HCT116 (cell line): Measurements from ENCODE around the gene AKAP14. TPM values are rescaled to one million over a fixed set of nuclear protein-coding genes. Genes with fewer than 3 reads are reported as not detected.

Experiments
- ATAC-seq: fragments of 200-7000 bp; cut with Tn5 transposase; 2 replicates; pipeline ENCODE4 v1.9.1; 2020; ENCODE audit warnings: mild to moderate bottlenecking, moderate library complexity
- BruUV-seq: library from RNA; stranded (reverse); fragments of 400-500 nt; replicated peaks from 2 replicates; lab custom pipeline; 2021; lab: Mats Ljungman, UMichigan
- CTCF ChIA-PET: fragments of 300-600 bp; sonication (Branson Sonifier 250); formaldehyde crosslinking; loops from one replicate; lab custom pipeline; 2021; ENCODE audit warnings: antibody characterized with exemption; lab: Charles Lee
- POLR2A ChIA-PET: fragments of 300-600, 350-600 bp; sonication (Branson Sonifier 250); formaldehyde crosslinking; loops from one replicate; lab custom pipeline; 2021; ENCODE audit warnings: antibody characterized with exemption; lab: Charles Lee
- RAD21 ChIA-PET, 2 experiments: fragments of 300-600 bp; sonication (Branson Sonifier 250); formaldehyde crosslinking; loops; one replicate each; lab custom pipeline; 2023; ENCODE audit warnings: low total read pairs in 2 of 2; ENCODE audit not compliant: uncharacterized antibody in 2 of 2, unreplicated experiment in 2 of 2, low non-redundant PET in 1 of 2; lab: Charles Lee
- DNase-seq: peaks from one replicate; pipeline ENCODE4 v3.0.0-alpha.2; 2010; ENCODE audit warnings: low read depth, low spot score
- H2AFZ ChIP-seq: fragments of 200-600 bp; shearing (Covaris generic), sonication (generic); 2 replicates; pipeline ENCODE4 v1.6.1; 2017; ENCODE audit warnings: low read depth, mixed run types, mixed read lengths, antibody characterized with exemption, low read length; ENCODE audit not compliant: poor library complexity, severe bottlenecking
- H3K27ac ChIP-seq: 2 replicates; pipeline ENCODE4 v1.5.1; 2012; ENCODE audit warnings: low read depth, low read length
- H3K27me3 ChIP-seq: fragments of 200-600 bp; sonication (generic); 2 replicates; pipeline ENCODE4 v1.6.1; 2016; ENCODE audit warnings: mixed run types, low read length, mixed read lengths; ENCODE audit not compliant: insufficient read depth
- H3K36me3 ChIP-seq, 2 experiments: fragments of 200-500 bp in 1 of 2; fragments of 200-600 bp in 1 of 2; sonication (Bioruptor generic) in 1 of 2; sonication (generic) in 1 of 2; 2 replicates each; pipeline versions ENCODE4 v1.5.1 to v1.6.1; 2014 to 2016; ENCODE audit warnings: low read length in 2 of 2, inconsistent platforms in 1 of 2, mixed read lengths in 1 of 2, mixed run types in 1 of 2; ENCODE audit not compliant: insufficient read depth in 2 of 2, control insufficient read depth in 1 of 2
- H3K4me1 ChIP-seq, 2 experiments: fragments of 200-600 bp in 1 of 2; sonication (generic) in 1 of 2; 2 replicates each; pipeline versions ENCODE4 v1.5.1 to v1.6.1; 2012 to 2017; ENCODE audit warnings: low read length in 2 of 2, inconsistent platforms in 1 of 2, mild to moderate bottlenecking in 1 of 2, mixed read lengths in 1 of 2, mixed run types in 1 of 2, moderate library complexity in 1 of 2; ENCODE audit not compliant: insufficient read depth in 2 of 2, control insufficient read depth in 1 of 2
- H3K4me2 ChIP-seq: fragments of 200-600 bp; sonication (generic); 2 replicates; pipeline ENCODE4 v1.6.1; 2017; ENCODE audit warnings: mixed run types, low read length, mixed read lengths
- H3K4me3 ChIP-seq, 2 experiments: fragments of 200-600 bp in 1 of 2; sonication (generic) in 1 of 2; replicated peaks in 1 of 2; 2 replicates each; pipeline ENCODE4 v1.5.1; 2011 to 2016; ENCODE audit warnings: low read length in 2 of 2, control low read depth in 1 of 2, low read depth in 1 of 2, mild to moderate bottlenecking in 1 of 2, mixed read lengths in 1 of 2, mixed run types in 1 of 2
- H3K79me2 ChIP-seq: fragments of 200-600 bp; sonication (generic); 2 replicates; pipeline ENCODE4 v1.6.1; 2017; ENCODE audit warnings: mild to moderate bottlenecking, mixed run types, low read length, moderate library complexity, mixed read lengths; ENCODE audit not compliant: insufficient read depth
- H3K9ac ChIP-seq: fragments of 200-600 bp; sonication (generic); 2 replicates; pipeline ENCODE4 v1.6.1; 2016; ENCODE audit warnings: low read length, mixed read lengths
- H3K9me2 ChIP-seq: fragments of 200-600 bp; sonication (generic), shearing (Covaris generic); 2 replicates; pipeline ENCODE4 v1.6.1; 2017; ENCODE audit warnings: mixed run types, mild to moderate bottlenecking, moderate library complexity; ENCODE audit not compliant: insufficient read depth
- H3K9me3 ChIP-seq, 2 experiments: fragments of 200-500 bp in 1 of 2; fragments of 200-600 bp in 1 of 2; sonication (Bioruptor generic) in 1 of 2; sonication (generic) in 1 of 2; 2 replicates each; pipeline ENCODE4 v1.6.1; 2014 to 2017; ENCODE audit warnings: low read length in 2 of 2, mixed read lengths in 2 of 2, inconsistent platforms in 1 of 2, low read depth in 1 of 2, mild to moderate bottlenecking in 1 of 2, mixed run types in 1 of 2, moderate library complexity in 1 of 2; ENCODE audit not compliant: control insufficient read depth in 1 of 2, insufficient read depth in 1 of 2
- H4K20me1 ChIP-seq: fragments of 200-600 bp; sonication (generic), shearing (Covaris generic); 2 replicates; pipeline ENCODE4 v1.6.1; 2017; ENCODE audit warnings: mixed run types, mild to moderate bottlenecking, moderate library complexity; ENCODE audit not compliant: insufficient read depth
- CBX3 ChIP-seq: IDR thresholded peaks from 2 replicates; pipeline ENCODE4 v1.6.1; 2012; ENCODE audit warnings: low read depth
- CEBPB ChIP-seq: IDR thresholded peaks from 2 replicates; pipeline ENCODE4 v1.6.1; 2012; ENCODE audit warnings: low read depth
- ELF1 ChIP-seq: IDR thresholded peaks from 2 replicates; pipeline ENCODE4 v1.6.1; 2012; ENCODE audit warnings: low read depth, borderline replicate concordance
- EZH2 ChIP-seq: fragments of 200-600 bp; sonication (generic); IDR thresholded peaks from 2 replicates; pipeline ENCODE4 v1.6.1; 2017; ENCODE audit warnings: antibody characterized with exemption, mixed run types
- EZH2phosphoT487 ChIP-seq: fragments of 200-600 bp; IDR thresholded peaks from 2 replicates; pipeline ENCODE4 v1.6.1; 2018; ENCODE audit warnings: antibody characterized with exemption, borderline replicate concordance
- FOSL1 ChIP-seq: IDR thresholded peaks from 2 replicates; pipeline ENCODE4 v1.6.1; 2012; ENCODE audit warnings: low read depth
- JUND ChIP-seq: IDR thresholded peaks from 2 replicates; pipeline ENCODE4 v1.6.1; 2012
- MAX ChIP-seq: IDR thresholded peaks from 2 replicates; pipeline ENCODE4 v1.6.1; 2012
- POLR2A ChIP-seq: IDR thresholded peaks from 2 replicates; pipeline ENCODE4 v1.7.0; 2011; ENCODE audit warnings: borderline replicate concordance; ENCODE audit not compliant: insufficient read depth, insufficient read length; ENCODE audit errors: extremely low read depth
- POLR2AphosphoS5 ChIP-seq: IDR thresholded peaks from 2 replicates; pipeline ENCODE4 v1.6.1; 2011; ENCODE audit warnings: mild to moderate bottlenecking, low read depth, low read length, moderate library complexity
- RAD21 ChIP-seq: IDR thresholded peaks from 2 replicates; pipeline ENCODE4 v1.6.1; 2012; ENCODE audit warnings: low read depth, mild to moderate bottlenecking
- SIN3A ChIP-seq: IDR thresholded peaks from 2 replicates; pipeline ENCODE4 v1.6.1; 2012; ENCODE audit warnings: low read depth
- SP1 ChIP-seq: IDR thresholded peaks from 2 replicates; pipeline ENCODE4 v1.6.1; 2012; ENCODE audit warnings: low read depth
- SRF ChIP-seq: IDR thresholded peaks from 2 replicates; pipeline ENCODE4 v1.6.1; 2012; ENCODE audit warnings: low read depth
- YY1 ChIP-seq: IDR thresholded peaks from 2 replicates; pipeline ENCODE4 v1.6.1; 2011; ENCODE audit warnings: low read length, low read depth, moderate library complexity, mild to moderate bottlenecking; ENCODE audit not compliant: insufficient replicate concordance; ENCODE audit errors: extremely low read depth
- ZFX ChIP-seq: fragments of 450-650 bp; IDR thresholded peaks from 2 replicates; pipeline ENCODE4 v1.6.1; 2017
- ZNF274 ChIP-seq: fragments of 200-500 bp; sonication (Bioruptor generic); IDR thresholded peaks from 2 replicates; pipeline ENCODE4 v1.6.1; 2014; ENCODE audit warnings: mild to moderate bottlenecking, low read depth, low read length, inconsistent platforms
- intact Hi-C: fragments of 100-400 bp; cut with micrococcal nuclease; formaldehyde crosslinking; loops from 2 replicates; pipeline ENCODE4 v1.10.0; 2022
- total RNA-seq: library from RNA; stranded (reverse); gene quantifications from one replicate; pipeline ENCODE4 v1.2.1, GENCODE V29; 2021; ENCODE audit not compliant: unreplicated experiment
- TF ChIP-seq, protein P1 (sequence below): IDR thresholded peaks from 2 replicates; pipeline ENCODE4 v1.6.1; 2011; ENCODE audit warnings: mild to moderate bottlenecking, low read length, moderate library complexity; ENCODE audit not compliant: insufficient replicate concordance; ENCODE audit errors: extremely low read depth
- TF ChIP-seq, protein P2 (sequence below): IDR thresholded peaks from 2 replicates; pipeline ENCODE4 v1.6.1; 2012; ENCODE audit warnings: low read depth
- TF ChIP-seq, protein P3 (sequence below): IDR thresholded peaks from 2 replicates; pipeline ENCODE4 v1.6.1; 2012

Gene AKAP14
- total RNA-seq, 1 experiment from 2014 or later = not detected

- BruUV-seq = no TSS peak
- H3K4me2 ChIP-seq = peak overlapping the region; percentile 82
- intact Hi-C loops = no loop called here
- H3K36me3 ChIP-seq = no peaks in the 10 kb centered on the region
- H3K27me3 ChIP-seq = no peaks in the 10 kb centered on the region
- peaks cover 17% of the 10 kb centered on the region for H3K79me2 ChIP-seq
- H3K4me1 ChIP-seq = peaks cover 3 to 10% of the 10 kb centered on the region in 2 experiments; a peak in 1 of 4 replicates
- H3K27ac ChIP-seq = peak overlapping the region; percentile 88
- ATAC-seq = no peak
- H3K9me2 ChIP-seq = no peaks in the 10 kb centered on the region
- peak overlapping the region; percentile 73 to 84 for H3K4me3 ChIP-seq
- H3K9ac ChIP-seq = peak overlapping the region; percentile 73
- no peaks in the 10 kb centered on the region for H3K9me3 ChIP-seq
- no peak overlapping the region for H2AFZ ChIP-seq
- CTCF ChIA-PET = no interaction called here
- no peak for TF ChIP-seq POLR2AphosphoS5
- no peak for TF ChIP-seq ZNF274
- no peak for TF ChIP-seq CBX3
- no peak for TF ChIP-seq RAD21
- TF ChIP-seq POLR2A = no peak
- no peak for TF ChIP-seq JUND
- no peak for TF ChIP-seq EZH2
- TF ChIP-seq FOSL1 = no peak
- TF ChIP-seq EZH2phosphoT487 = no peak
- TF ChIP-seq MAX = no peak; the same call in 1 of the 2 replicates
- no peak for TF ChIP-seq SRF
- TF ChIP-seq, protein P1, sequence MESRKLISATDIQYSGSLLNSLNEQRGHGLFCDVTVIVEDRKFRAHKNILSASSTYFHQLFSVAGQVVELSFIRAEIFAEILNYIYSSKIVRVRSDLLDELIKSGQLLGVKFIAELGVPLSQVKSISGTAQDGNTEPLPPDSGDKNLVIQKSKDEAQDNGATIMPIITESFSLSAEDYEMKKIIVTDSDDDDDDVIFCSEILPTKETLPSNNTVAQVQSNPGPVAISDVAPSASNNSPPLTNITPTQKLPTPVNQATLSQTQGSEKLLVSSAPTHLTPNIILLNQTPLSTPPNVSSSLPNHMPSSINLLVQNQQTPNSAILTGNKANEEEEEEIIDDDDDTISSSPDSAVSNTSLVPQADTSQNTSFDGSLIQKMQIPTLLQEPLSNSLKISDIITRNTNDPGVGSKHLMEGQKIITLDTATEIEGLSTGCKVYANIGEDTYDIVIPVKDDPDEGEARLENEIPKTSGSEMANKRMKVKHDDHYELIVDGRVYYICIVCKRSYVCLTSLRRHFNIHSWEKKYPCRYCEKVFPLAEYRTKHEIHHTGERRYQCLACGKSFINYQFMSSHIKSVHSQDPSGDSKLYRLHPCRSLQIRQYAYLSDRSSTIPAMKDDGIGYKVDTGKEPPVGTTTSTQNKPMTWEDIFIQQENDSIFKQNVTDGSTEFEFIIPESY = no peak
- TF ChIP-seq SIN3A = no peak
- TF ChIP-seq, protein P2, sequence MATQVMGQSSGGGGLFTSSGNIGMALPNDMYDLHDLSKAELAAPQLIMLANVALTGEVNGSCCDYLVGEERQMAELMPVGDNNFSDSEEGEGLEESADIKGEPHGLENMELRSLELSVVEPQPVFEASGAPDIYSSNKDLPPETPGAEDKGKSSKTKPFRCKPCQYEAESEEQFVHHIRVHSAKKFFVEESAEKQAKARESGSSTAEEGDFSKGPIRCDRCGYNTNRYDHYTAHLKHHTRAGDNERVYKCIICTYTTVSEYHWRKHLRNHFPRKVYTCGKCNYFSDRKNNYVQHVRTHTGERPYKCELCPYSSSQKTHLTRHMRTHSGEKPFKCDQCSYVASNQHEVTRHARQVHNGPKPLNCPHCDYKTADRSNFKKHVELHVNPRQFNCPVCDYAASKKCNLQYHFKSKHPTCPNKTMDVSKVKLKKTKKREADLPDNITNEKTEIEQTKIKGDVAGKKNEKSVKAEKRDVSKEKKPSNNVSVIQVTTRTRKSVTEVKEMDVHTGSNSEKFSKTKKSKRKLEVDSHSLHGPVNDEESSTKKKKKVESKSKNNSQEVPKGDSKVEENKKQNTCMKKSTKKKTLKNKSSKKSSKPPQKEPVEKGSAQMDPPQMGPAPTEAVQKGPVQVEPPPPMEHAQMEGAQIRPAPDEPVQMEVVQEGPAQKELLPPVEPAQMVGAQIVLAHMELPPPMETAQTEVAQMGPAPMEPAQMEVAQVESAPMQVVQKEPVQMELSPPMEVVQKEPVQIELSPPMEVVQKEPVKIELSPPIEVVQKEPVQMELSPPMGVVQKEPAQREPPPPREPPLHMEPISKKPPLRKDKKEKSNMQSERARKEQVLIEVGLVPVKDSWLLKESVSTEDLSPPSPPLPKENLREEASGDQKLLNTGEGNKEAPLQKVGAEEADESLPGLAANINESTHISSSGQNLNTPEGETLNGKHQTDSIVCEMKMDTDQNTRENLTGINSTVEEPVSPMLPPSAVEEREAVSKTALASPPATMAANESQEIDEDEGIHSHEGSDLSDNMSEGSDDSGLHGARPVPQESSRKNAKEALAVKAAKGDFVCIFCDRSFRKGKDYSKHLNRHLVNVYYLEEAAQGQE = no peak
- TF ChIP-seq SP1 = no peak
- TF ChIP-seq, protein P3, sequence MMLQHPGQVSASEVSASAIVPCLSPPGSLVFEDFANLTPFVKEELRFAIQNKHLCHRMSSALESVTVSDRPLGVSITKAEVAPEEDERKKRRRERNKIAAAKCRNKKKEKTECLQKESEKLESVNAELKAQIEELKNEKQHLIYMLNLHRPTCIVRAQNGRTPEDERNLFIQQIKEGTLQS = no peak
- TF ChIP-seq CEBPB = no peak
- TF ChIP-seq ELF1 = no peak
- no peak for TF ChIP-seq ZFX
- TF ChIP-seq YY1 = no peak
- TF ChIP-seq, all 23 proteins: peak for 0
- POLR2A ChIA-PET = interaction anchor here (1.3 kb wide), 1 partner anchor 89 kb away, joined by 3 read pairs; the partner anchor contains the start of gene UPF3B
- DNase-seq = no peak
- RAD21 ChIA-PET = no interaction called here
- no peaks in the 10 kb centered on the region for H4K20me1 ChIP-seq
Observed at GRCh38 chrX:119942173-119942819, 46.6 kb downstream of the AKAP14 start.
